ENCODE results near the gene CFAP90.

The CFAP90 gene

GRCh38 chr5:7825630-7826029 is 25.3 kb downstream of the CFAP90 start:
- H3K9me3 ChIP-seq (ENCODE audit: control insufficient read depth, low read length) = no peaks in the 10 kb centered on the region
- no peak overlapping the region for H3K4me2 ChIP-seq (ENCODE audit: low read length)
- no peak overlapping the region for H3K27ac ChIP-seq
- TF ChIP-seq CTCF (IDR thresholded peaks at IDR 0.05) = no peak
- no peak overlapping the region for H2AFZ ChIP-seq
- no peaks in the 10 kb centered on the region for H3K27me3 ChIP-seq (ENCODE audit: control insufficient read depth, insufficient read depth, low read length)
- no peak overlapping the region for H3K9ac ChIP-seq
- H3K36me3 ChIP-seq (ENCODE audit: control insufficient read depth, insufficient read depth, low read length) = no peaks in the 10 kb centered on the region
- peaks cover 5% of the 10 kb centered on the region for H3K4me1 ChIP-seq
- no peaks in the 10 kb centered on the region for H3K79me2 ChIP-seq
- no peak overlapping the region for H3K4me3 ChIP-seq (ENCODE audit: low read depth, low read length)

- Histone ChIP-seq H3K27ac (no peak overlapping the region), H2AFZ (no peak overlapping the region), H3K9me3 (ENCODE audit: control insufficient read depth, low read length) (no peaks in the 10 kb centered on the region), H3K4me3 (ENCODE audit: low read depth, low read length) (no peak overlapping the region), H3K4me1 (peaks cover 11% of the 10 kb centered on the region), H3K4me2 (ENCODE audit: low read length) (no peak overlapping the region), H3K36me3 (ENCODE audit: control insufficient read depth, insufficient read depth, low read length) (no peaks in the 10 kb centered on the region), H3K27me3 (ENCODE audit: control insufficient read depth, insufficient read depth, low read length) (no peaks in the 10 kb centered on the region), H3K9ac (no peak overlapping the region), H3K79me2 (no peaks in the 10 kb centered on the region)
- TF ChIP-seq CTCF (IDR thresholded peaks at IDR 0.05) = no peak
These were observed 25.9 kb downstream of the CFAP90 start for GRCh38 chr5:7824995-7825394.

- Histone ChIP-seq H3K4me3 (ENCODE audit: low read depth, low read length) (no peak overlapping the region), H3K79me2 (no peaks in the 10 kb centered on the region), H3K4me1 (peaks cover 20% of the 10 kb centered on the region), H3K27ac (no peak overlapping the region), H3K9ac (no peak overlapping the region), H3K4me2 (ENCODE audit: low read length) (no peak overlapping the region), H3K36me3 (ENCODE audit: control insufficient read depth, insufficient read depth, low read length) (no peaks in the 10 kb centered on the region), H3K9me3 (ENCODE audit: control insufficient read depth, low read length) (no peaks in the 10 kb centered on the region), H2AFZ (no peak overlapping the region), H3K27me3 (ENCODE audit: control insufficient read depth, insufficient read depth, low read length) (no peaks in the 10 kb centered on the region)
- no peak for TF ChIP-seq CTCF (IDR thresholded peaks at IDR 0.05)
These were observed 27.3 kb downstream of the CFAP90 start for GRCh38 chr5:7823594-7823993.

- Histone ChIP-seq H3K27ac (no peak overlapping the region), H3K4me3 (ENCODE audit: low read depth, low read length) (no peak overlapping the region)
These were observed 28.5 kb downstream of the CFAP90 start for GRCh38 chr5:7822449-7822848.

More at GRCh38 chr5:7822449-7822848, 28.5 kb downstream of the CFAP90 start:
- no peak overlapping the region for H3K9ac ChIP-seq
- no peaks in the 10 kb centered on the region for H3K79me2 ChIP-seq
- peak overlapping the region; percentile 33 for H3K4me2 ChIP-seq (ENCODE audit: low read length)
- H3K27me3 ChIP-seq (ENCODE audit: control insufficient read depth, insufficient read depth, low read length) = no peaks in the 10 kb centered on the region
- H3K36me3 ChIP-seq (ENCODE audit: control insufficient read depth, insufficient read depth, low read length) = no peaks in the 10 kb centered on the region
- peak overlapping the region; percentile 8 for H2AFZ ChIP-seq
- H3K9me3 ChIP-seq (ENCODE audit: control insufficient read depth, low read length) = no peaks in the 10 kb centered on the region
- TF ChIP-seq CTCF (IDR thresholded peaks at IDR 0.05) = no peak
- peaks cover 20% of the 10 kb centered on the region for H3K4me1 ChIP-seq
